Body of pancreas (tissue), 4 donors: Measurements from ENCODE around the gene TENT5D.

ENCODE experiments used
- POLR2A ChIP-seq, 3 donors: fragments of 450-650 bp; IDR thresholded peaks; one replicate each; pipeline ENCODE4 v1.6.1; 2016; ENCODE audit warnings: antibody characterized with exemption in 3 of 3, mild to moderate bottlenecking in 2 of 3
- TF ChIP-seq, protein P1 (sequence below), 7 experiments: fragments of 450-650 bp in 4 of 7; fragments of 200-600 bp in 3 of 7; sonication (generic) in 3 of 7; IDR thresholded peaks; one replicate each; pipeline ENCODE4 v1.5.1; 2016 to 2019; ENCODE audit warnings: antibody characterized with exemption in 7 of 7

DNA sequence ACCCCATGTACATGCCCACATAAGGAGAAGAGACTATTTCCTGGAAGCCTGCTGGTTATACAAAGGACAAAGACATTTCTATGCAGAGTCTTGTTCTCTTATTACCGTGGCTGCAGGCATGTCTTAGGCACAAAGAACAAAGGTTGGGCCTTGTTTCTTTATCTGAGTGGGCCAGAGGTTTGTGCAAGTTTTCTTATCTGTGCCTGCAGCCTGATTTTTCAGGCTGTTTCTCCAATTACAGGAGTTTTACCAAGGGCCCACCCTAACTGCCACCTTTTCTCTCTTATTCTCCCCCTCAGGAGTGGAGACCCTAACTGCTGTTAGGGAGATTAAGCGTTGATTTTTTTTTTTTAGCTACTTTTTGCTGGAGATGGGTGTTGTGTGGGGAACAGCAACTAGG, 3.5 kb downstream of the TENT5D start:
- TF ChIP-seq, protein P1, sequence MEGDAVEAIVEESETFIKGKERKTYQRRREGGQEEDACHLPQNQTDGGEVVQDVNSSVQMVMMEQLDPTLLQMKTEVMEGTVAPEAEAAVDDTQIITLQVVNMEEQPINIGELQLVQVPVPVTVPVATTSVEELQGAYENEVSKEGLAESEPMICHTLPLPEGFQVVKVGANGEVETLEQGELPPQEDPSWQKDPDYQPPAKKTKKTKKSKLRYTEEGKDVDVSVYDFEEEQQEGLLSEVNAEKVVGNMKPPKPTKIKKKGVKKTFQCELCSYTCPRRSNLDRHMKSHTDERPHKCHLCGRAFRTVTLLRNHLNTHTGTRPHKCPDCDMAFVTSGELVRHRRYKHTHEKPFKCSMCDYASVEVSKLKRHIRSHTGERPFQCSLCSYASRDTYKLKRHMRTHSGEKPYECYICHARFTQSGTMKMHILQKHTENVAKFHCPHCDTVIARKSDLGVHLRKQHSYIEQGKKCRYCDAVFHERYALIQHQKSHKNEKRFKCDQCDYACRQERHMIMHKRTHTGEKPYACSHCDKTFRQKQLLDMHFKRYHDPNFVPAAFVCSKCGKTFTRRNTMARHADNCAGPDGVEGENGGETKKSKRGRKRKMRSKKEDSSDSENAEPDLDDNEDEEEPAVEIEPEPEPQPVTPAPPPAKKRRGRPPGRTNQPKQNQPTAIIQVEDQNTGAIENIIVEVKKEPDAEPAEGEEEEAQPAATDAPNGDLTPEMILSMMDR (IDR thresholded peaks at IDR 0.05) = no peak
- TF ChIP-seq POLR2A (IDR thresholded peaks at IDR 0.05) = no peak
